A673 (cell line): Measurements from ENCODE around the gene SPIB. TPM values are rescaled to one million over a fixed set of nuclear protein-coding genes. Genes with fewer than 3 reads are reported as not detected.

Source experiments
- BruUV-seq: library from RNA; stranded (reverse); fragments of 400-500 nt; replicated peaks from 2 replicates; lab custom pipeline; 2021; lab: Mats Ljungman, UMichigan
- CTCF ChIA-PET: fragments of 300-600 bp; sonication (Branson Sonifier 250); formaldehyde crosslinking; loops from one replicate; lab custom pipeline; 2022; ENCODE audit warnings: antibody characterized with exemption; lab: Charles Lee
- POLR2A ChIA-PET: fragments of 300-600 bp; sonication (Branson Sonifier 250); formaldehyde crosslinking; loops from one replicate; lab custom pipeline; 2022; ENCODE audit warnings: antibody characterized with exemption; ENCODE audit not compliant: low non-redundant PET; lab: Charles Lee
- DNase-seq: peaks from one replicate; pipeline ENCODE4 v3.0.0-alpha.2; 2015; ENCODE audit warnings: low spot score
- H3K27ac ChIP-seq: fragments of 200-600 bp; sonication (generic); 2 replicates; pipeline ENCODE4 v1.5.1; 2016; ENCODE audit warnings: mixed run types, low read depth, mild to moderate bottlenecking, mixed read lengths, antibody characterized with exemption, low read length; ENCODE audit not compliant: poor library complexity, severe bottlenecking
- H3K27me3 ChIP-seq: fragments of 200-600 bp; sonication (generic); replicated peaks from 2 replicates; pipeline ENCODE4 v1.6.1; 2017; ENCODE audit warnings: mixed run types, low read depth, mild to moderate bottlenecking, mixed read lengths, antibody characterized with exemption, low read length; ENCODE audit not compliant: insufficient read depth, poor library complexity
- H3K36me3 ChIP-seq: fragments of 200-600 bp; sonication (generic); 2 replicates; pipeline ENCODE4 v1.6.1; 2016; ENCODE audit warnings: mixed run types, mild to moderate bottlenecking, mixed read lengths, antibody characterized with exemption, low read length; ENCODE audit not compliant: insufficient read depth, poor library complexity, severe bottlenecking
- H3K4me1 ChIP-seq: fragments of 200-600 bp; sonication (generic); 2 replicates; pipeline ENCODE4 v1.6.1; 2017; ENCODE audit warnings: mixed run types, mild to moderate bottlenecking, mixed read lengths, antibody characterized with exemption, low read length; ENCODE audit not compliant: insufficient read depth, poor library complexity, severe bottlenecking
- H3K4me3 ChIP-seq: fragments of 200-600 bp; sonication (generic); 2 replicates; pipeline ENCODE4 v1.5.1; 2016; ENCODE audit warnings: low read depth, mixed run types, mild to moderate bottlenecking, mixed read lengths, low read length; ENCODE audit not compliant: poor library complexity, severe bottlenecking
- H3K9me3 ChIP-seq: fragments of 200-600 bp; sonication (generic); 2 replicates; pipeline ENCODE4 v1.6.1; 2016; ENCODE audit warnings: mixed run types, low read depth, mild to moderate bottlenecking, mixed read lengths, antibody characterized with exemption, low read length; ENCODE audit not compliant: poor library complexity, severe bottlenecking
- CTCF ChIP-seq: fragments of 300-800, 200-600 bp; sonication (generic); conservative IDR thresholded peaks from 2 replicates; pipeline ENCODE4 v1.5.1; 2017; ENCODE audit warnings: low read depth, mild to moderate bottlenecking, antibody characterized with exemption, low read length, moderate library complexity, mixed read lengths
- EZH2 ChIP-seq: fragments of 200-600 bp; sonication (generic); IDR thresholded peaks from 2 replicates; pipeline ENCODE4 v1.6.1; 2017; ENCODE audit warnings: borderline replicate concordance, low read depth, mild to moderate bottlenecking, mixed read lengths, antibody characterized with exemption, low read length; ENCODE audit not compliant: poor library complexity, severe bottlenecking
- intact Hi-C: fragments of 100-400 bp; cut with micrococcal nuclease; formaldehyde crosslinking; loops from one replicate; pipeline ENCODE4 v1.10.0; 2022; ENCODE audit not compliant: unreplicated experiment
- total RNA-seq: library from RNA; stranded (reverse); gene quantifications from 2 replicates; pipeline ENCODE4 v1.2.3, GENCODE V29; 2021

Gene SPIB
- total RNA-seq, 1 experiment from 2014 or later, result 0.75 TPM

DNA sequence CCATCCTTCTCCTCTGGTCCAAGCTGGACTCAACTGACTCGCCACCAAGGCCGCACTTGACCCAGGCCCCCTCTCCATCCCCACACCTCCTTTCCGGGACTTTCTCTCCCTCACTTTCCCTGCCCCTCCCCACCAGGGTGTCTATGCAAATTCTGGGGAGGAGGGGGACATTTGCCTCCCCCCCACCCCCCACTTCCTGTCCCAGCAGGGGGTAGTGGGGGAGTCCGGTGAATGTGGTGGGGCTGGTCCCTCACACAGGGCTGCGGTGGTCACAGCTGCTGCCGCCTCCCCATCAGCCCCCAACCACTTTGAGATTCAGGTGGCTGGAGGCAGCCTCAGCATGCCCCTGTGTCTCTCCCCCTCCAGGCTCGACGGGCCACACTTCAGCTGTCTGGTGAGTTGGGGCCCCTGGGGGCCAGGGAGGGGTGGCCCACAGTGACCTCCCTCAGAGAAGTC lies 870 bp downstream of the SPIB start:
- Histone ChIP-seq H3K36me3 (no peaks in the 10 kb centered on the region), H3K4me1 (no peaks in the 10 kb centered on the region), H3K27me3 (no peaks in the 10 kb centered on the region), H3K9me3 (no peaks in the 10 kb centered on the region), H3K4me3 (no peak overlapping the region), H3K27ac (no peak overlapping the region)
- DNase-seq, result no peak
- no TSS peak for BruUV-seq
- ChIA-PET POLR2A (no interaction called here), CTCF (no interaction called here)
- intact Hi-C loops, result no loop called here
- TF ChIP-seq CTCF (no peak), EZH2 (no peak)

GRCh38 chr19:50420127-50420526 lies 1.4 kb downstream of the SPIB start:
- POLR2A ChIA-PET, result no interaction called here
- no peaks in the 10 kb centered on the region for H3K27me3 ChIP-seq
- H3K27ac ChIP-seq, result no peak overlapping the region
- CTCF ChIA-PET, result no interaction called here
- intact Hi-C loops, result no loop called here
- BruUV-seq, result no TSS peak
- no peak for DNase-seq
- no peaks in the 10 kb centered on the region for H3K4me1 ChIP-seq
- no peak overlapping the region for H3K4me3 ChIP-seq
- no peaks in the 10 kb centered on the region for H3K36me3 ChIP-seq
- TF ChIP-seq EZH2, result no peak
- no peak for TF ChIP-seq CTCF
- H3K9me3 ChIP-seq, result no peaks in the 10 kb centered on the region

DNA sequence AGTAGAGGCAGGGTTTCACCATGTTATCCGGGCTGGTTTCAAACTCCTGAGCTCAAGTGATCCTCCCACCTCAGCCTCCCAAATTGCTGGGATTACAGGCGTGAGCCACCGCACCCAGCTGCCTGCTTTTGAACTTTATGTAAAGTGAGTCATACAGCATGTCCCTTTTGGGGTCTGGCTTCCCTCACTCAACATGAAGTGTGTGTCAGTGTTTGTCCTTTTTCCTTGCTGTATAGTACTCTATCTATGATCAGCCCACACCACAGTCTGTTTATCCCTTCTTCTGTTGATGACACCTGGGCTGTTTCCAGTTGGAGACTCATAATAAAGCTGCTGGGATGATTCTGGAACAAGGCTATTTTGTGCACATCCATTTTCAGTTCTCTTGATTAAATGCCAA lies 2.1 kb downstream of the SPIB start:
- Histone ChIP-seq H3K27me3 (no peaks in the 10 kb centered on the region), H3K27ac (no peak overlapping the region), H3K4me3 (no peak overlapping the region), H3K9me3 (no peaks in the 10 kb centered on the region), H3K36me3 (no peaks in the 10 kb centered on the region), H3K4me1 (no peaks in the 10 kb centered on the region)
- BruUV-seq, result no TSS peak
- intact Hi-C loops, result no loop called here
- TF ChIP-seq CTCF (no peak), EZH2 (no peak)
- POLR2A ChIA-PET, result no interaction called here
- CTCF ChIA-PET, result no interaction called here
- DNase-seq, result no peak
